ENCODE results near the gene PRRT2.
"Not testable (repeated sequence)": the region's sequence is repeated elsewhere in the genome, so short reads cannot be mapped to it uniquely, and the experiment has no call there.

PRRT2 gene

DNA sequence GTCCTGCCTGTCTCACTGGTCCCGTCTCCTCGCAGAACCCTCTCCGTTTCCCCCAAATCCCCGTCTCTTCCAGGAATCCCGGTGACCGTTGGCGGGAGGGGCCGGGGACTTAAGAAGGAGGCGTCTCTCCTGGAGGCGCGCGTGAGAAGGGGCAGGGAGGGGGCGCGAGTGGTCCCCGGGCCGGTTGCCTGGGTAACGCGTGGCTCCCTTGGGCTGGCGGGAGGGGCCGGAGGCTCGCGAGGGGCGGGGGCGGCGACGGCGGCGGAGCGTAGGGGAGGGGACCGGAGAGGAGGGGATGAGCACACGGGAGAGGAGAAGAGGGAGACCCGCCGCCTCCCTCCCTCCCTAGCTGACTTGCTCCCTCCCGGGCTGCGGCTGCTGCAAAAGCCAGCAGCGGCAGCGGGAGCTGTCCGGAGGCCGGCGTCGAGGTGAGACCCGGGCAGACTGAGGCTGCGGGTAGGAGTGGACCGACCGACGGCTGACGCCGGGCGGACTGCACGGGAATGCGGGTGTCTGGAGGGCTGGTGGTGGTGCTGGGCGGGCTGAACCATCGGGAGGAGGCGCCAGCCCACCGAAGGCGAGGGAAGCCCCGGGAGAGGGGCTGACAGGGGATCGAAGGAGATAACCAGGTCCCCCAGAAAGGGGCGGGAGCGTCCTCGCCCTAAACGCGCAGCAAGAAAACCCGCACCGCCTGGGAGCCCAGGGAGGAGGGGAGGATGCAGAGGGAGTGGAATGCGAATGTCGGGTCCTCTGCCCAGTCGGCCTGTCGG, at the start of gene PRRT2:
Gene PRRT2, plus strand, starts transcription at position 298 of the 770 bp plus-strand sequence. CDS start 862 bp downstream, outside the sequence.
- DNase-seq (ENCODE audit: low spot score), result no peak

DNA sequence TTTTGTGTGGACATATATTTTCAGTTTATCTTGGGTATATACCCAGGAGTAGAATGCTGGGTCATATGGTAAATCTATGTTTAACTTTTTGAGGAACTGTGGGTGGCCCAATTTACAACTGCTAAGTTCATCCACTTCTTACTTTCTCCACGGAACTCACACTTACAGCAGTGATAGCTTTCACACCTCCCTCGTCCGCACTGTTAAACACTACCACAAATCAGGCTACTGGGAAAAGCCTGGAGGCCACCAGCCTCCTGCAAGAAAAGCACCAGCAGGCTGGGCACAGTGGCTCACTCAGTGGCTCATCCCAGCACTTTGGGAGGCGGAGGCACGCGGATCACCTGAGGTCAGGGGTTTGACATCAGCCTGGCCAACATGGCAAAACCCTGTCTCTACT, 48.7 kb upstream of the PRRT2 start:
- no peak for DNase-seq (ENCODE audit: low spot score)

DNA sequence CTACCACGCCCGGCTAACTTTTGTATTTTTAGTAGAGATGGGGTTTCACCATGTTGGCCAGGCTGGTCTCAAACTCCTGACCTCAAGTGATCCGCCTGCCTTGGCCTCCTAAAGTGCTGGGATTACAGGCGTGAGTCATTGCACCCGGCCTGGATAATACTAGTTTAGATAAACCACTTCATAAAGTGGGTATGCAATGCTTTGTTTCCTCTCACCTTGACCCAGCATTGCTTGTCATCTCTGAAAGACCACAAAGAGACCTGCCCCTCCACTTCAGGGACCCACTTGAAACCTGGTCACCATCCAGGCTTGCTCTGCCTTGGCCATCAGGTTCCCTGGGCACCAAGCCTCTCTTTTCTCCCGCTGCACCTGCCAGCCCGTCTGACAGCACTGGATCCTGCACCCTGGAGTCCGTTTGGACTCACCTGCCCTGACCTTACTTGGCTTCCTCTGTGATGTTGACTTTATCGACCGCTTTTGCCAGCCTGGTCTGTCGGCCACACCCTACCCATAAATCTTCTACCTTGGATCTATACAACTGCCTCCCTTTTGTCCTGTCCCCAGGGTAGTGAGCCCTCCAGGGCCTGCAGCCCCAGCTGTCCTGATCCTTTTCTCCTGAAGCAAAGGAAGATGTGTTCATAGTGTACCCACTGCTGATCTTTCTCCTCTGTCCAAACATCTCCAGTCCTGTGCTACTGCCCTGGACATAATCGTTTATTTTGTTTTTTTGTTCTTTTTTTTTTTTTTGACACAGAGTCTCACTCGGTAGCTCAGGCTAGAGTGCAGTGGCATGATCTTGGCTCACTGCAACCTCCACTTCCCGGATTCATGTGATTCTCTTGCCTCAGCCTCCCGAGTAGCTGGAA, 46.6 kb upstream of the PRRT2 start:
- DNase-seq (ENCODE audit: low spot score), result no peak

DNA sequence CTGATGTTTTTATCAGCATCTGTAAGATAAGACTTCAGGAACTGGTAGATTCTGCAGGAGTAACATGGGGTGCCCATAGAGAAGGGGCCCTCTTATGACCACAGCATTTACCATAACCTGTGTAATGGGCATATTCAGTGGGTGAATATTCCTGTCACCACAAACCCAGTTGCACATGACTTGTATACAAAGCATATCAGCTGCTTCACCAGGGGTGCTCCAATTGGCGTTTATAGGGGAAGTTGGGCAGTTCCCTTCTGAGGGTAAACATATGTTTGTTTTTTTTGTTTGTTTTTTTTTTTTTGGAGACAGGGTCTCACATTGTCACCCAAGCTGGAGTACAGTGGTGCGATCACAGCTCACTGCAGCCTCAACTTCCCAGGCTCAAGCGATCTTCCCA, 45.4 kb upstream of the PRRT2 start:
- no peak for DNase-seq (ENCODE audit: low spot score)

DNA sequence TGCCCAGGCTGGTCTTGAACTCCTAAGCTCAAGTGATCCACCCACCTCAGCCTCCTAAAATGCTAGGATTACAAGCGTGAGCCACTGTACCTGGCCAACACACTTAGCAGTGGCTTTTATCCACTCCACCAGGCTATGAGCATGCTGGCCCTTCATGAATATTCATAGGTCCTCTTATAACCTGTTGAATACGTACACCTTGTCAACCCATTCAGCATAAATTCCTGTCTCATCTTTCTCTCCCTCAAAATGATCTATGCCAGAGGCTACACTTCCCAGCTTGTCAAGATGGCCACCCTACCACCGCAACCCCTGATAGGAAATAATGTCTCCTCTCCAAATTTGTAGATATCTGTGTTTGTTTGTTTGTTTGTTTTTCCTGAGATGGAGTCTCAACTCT, 44.9 kb upstream of the PRRT2 start:
- DNase-seq (ENCODE audit: low spot score), result no peak

DNA sequence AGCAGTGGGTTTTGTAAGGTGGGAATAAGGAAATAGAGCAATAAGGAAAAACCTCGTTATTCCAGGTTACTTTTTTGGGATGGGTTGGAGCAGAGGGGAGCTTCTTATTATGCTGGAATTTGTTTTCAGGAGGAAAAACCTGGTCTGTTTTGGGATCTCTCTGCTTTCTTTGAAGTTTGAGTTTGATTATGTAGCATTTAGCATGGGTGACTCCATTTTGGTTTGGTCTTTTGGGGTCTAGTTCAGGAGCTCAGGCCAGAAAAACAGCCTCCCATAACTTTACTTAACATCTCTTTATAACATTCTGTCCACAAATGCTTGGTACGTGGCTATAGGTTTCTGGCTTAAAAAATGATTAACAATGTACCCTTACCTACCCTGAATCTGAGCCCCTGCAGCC, 42.5 kb upstream of the PRRT2 start:
- DNase-seq (ENCODE audit: low spot score), result no peak

DNA sequence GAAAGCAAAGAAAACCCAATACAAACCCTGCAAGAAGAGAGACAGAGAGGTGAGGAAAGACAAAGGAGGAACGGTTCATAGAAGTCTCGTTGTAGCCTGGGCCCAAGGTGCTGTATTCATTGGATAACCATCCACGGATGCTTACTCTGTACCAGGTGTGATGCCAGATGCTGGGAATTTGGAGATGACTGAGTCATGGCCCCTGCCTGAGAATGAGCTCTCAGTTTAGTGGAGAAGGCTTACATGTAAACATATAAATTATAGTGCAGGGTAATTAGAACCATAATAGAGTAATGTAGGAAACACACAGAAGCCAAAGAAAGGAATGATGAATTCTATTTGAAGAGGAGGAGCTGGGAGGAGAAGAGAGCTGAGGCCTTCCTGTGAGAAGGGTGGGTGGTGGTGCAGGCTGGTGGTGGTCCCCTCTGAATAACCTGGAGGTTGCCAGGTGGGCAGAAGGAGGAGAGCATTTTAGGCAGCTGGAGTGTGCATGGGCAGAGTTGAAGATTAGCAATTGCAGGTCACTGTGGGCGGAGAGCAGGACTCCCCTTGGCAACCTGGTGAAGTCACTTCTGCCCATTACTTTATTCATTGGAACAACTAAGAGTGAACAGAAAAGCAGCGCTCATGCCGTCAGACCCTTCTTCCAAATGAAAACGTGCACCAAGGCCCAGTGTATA, 41.6 kb upstream of the PRRT2 start:
- DNase-seq (ENCODE audit: low spot score), result no peak

DNA sequence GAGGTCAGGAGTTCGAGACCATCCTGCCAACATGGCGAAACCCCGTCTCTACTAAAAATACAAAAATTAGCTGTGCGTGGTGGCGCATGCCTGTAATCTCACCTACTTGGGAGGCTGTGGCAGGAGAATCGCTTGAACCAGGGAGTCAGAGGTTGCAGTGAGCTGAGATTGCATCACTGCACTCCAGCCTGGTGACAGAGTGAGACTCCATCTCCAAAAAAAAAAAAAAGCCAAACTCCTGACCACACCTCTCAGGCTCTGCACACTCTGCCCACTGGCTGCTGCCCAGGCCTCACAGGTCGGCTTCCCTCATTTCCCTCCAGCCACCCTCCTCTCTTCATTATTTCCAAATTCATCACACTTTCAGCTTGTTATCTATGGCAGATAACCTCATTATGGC, 39.7 kb upstream of the PRRT2 start:
- not testable (repeated sequence) for DNase-seq (ENCODE audit: low spot score)

DNA sequence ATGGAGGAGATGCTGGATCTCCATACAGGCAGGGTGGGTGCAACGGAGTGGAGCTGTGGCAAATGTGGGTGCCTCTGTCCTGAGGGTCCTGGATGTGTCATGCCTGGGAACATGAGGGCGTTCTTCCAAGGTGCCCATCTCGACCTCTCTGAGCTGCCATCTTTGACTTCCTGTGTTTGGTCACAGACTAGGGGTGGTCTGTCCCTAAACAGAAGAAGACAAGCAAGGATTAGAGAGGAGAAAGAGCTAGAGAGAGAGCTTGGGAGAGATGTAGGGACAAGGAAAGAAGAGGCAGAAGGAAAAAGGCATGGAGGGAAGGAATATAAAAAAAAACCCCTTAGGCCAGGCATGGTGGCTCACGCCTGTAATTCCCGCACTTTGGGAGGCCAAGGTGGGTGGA, 37.3 kb upstream of the PRRT2 start:
- no peak for DNase-seq (ENCODE audit: low spot score)

DNA sequence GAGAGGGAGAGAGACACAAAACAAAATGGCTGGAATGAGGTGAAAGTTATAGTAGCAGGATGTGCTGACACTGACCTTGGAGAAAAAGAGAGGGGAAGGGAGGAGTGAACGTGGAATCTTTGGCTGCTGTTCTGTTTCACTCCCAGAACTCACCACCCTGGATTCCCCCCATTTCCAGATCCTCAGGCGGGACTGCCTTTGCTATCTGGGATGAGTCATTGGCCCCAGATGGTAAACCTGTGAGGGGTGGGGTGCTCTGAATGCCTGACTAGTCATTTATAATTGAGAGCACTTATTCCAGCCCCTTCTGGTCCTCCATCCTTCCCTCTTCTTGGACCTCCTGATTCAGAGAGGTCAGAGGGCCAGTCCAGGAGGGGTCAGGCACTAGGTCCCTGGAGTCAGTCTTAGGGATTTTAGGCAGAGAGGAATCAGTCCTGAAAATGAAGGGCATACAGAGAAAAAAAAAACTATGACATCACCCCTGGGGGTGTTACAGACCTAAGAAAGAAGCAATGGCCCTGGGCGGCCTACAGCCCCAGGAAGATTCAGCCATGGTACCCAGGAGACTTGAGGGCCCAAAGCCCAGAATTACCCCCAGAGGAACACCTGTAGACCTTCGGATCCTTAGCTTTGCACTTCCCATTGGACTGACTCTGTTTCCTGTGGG, 36.1 kb upstream of the PRRT2 start:
- DNase-seq (ENCODE audit: low spot score), result no peak

DNA sequence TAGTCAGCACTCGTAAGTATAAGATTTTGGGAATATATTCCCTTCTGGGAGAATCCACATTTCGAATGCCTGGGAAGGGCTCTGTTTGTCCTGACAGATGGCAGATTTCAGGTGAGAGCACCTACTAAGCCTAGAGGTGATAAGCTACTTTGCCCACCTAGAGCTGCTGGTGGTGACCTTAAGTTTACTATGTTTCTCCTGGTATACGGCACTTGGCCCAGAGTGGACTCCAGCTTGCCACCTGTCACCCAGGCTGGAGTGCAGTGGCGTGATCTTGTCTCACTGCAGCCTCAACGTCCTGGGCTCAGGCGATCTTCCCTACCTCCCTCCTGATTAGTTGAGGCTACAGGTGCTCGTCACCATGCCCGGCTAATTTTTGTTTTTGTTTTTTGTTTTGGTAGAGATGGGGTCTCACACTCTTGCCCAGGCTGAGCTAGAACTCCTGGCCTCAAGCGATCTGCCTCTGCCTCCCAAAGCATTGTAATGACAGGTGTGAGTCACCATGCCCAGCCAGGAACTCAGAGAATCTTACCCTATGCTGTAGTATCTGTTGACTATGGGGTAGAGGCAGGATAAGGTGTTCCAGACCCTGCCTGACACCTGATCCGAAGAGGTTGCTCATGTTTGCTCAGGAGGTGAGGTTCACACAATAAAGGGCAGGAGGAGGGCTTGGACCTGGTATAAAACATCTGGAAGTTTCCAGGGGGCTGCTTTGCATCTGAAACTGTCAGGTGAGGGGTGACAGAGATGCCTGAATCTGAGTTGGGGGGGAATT, 34.2 kb upstream of the PRRT2 start, which contains the start of gene ZG16:
Gene ZG16, plus strand, starts transcription at position 681 of the 775 bp plus-strand sequence. CDS start 1,011 bp downstream, outside the sequence.
- DNase-seq (ENCODE audit: low spot score), result no peak

DNA sequence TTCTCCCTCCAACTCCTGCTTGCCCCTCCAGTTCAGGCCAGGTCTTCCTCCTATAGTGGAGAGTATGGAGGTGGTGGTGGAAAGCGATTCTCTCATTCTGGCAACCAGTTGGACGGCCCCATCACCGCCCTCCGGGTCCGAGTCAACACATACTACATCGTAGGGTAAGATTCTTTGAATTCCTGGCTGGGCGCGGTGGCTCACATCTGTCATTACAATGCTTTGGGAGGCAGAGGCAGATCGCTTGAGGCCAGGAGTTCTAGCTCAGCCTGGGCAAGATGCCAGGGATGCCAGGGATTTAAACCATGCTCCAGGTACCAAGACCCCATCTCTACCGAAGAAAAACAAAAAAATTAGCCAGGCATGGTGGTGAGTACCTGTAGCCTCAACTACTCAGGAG, 32.5 kb upstream of the PRRT2 start:
- DNase-seq (ENCODE audit: low spot score), result no peak

DNA sequence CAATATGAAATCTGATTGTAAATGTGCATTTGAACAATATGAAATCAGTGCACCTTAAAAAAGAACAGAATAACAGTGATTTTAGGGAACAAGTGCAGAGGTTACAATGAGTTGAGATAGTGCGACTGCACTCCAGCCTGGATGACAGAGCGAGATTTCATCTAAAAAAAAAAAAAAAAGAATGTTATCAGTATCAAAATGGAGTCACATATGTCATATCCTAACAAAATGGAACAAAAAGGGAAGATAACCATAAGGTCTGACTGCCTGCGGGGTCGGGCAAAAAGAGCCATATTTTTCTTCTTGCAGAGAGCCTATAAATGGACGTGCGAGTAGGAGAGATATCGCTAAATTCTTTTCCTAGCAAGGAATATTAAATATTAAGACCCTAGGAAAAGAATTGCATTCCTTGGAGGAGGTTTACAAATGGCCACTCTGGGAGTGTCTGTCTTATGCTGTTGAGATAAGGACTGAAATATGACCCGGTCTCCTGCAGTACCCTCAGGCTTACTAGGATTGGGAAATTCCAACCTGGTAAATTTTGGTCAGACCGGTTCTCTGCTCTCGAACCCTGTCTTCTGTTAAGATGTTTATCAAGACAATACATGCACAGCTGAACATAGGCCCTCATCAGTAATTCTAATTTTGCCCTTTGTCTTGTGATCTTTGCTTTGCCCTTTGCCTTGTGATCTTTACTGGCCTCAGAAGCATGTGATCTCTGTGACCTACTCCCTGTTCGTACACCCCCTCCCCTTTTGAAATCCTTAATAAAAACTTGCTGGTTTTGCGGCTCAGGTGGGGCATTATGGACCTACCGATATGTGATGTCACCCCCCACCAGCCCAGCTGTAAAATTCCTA, 28.7 kb upstream of the PRRT2 start:
- not testable (repeated sequence) for DNase-seq (ENCODE audit: low spot score)

DNA sequence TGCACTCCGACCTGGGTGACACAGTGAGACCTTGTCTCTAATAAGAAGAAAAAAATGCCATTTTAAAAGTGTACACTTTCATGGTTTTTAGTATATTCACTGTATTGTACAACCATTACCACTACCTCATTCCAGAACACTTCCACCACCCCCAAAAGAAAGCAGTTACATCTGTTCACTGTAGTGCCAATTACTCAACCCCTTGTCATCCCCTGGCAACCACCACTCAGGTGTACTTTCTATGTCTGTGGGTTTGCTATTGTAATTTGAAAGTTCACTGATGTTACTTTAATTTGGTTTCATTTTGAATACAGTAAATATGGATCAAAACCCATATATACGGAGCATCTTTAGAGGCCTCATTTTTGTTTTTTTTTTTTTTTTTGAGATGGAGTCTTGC, 27.8 kb upstream of the PRRT2 start:
- DNase-seq (ENCODE audit: low spot score), result no peak

DNA sequence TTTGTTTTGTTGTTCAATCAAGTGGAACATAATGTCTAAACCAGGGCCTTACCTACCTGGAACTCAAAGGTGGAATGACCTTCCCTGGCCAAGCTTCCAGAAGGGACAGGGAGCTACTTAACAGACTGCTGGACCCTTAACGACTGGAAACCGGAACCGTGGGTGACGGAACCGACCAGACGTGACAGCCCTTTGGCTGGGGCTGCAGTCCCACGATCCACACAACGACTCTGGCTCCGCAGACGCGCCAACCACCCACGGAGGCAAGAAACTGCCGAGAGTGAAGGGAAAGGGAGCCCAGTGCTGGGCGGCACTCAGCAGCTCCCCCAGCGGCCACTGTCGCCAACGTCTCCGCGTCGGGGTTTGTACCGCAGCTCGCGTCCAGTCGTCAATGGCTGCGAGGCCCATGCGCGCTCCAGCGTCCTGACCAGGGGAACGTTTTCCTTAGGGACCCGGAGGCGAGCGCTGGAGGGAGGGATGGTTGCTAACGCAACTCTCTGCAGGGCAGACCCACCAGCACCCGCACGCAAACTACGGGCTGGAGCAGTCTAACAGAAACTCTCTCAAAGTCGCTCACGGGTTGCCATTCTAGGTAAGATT, 27.0 kb upstream of the PRRT2 start:
- no peak for DNase-seq (ENCODE audit: low spot score)

DNA sequence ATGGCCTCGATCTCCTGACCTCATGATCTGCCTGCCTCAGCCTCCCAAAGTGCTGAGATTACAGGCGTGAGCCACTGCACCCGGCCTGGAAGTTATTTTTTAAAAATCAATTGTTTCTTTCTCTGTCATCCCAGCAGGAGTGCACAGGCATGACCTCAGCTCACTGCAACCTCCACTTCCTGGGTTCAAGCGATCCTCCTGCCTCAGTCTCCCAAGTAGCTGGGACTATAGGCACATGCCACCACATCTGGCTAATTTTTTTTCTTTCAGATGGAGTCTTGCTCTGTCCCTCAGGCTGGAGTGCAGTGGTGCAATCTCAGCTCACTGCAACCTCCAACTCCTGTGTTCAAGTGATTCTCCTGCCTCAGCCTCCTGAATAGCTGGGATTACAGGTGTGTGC, 24.8 kb upstream of the PRRT2 start:
- DNase-seq (ENCODE audit: low spot score), result not testable (repeated sequence)

DNA sequence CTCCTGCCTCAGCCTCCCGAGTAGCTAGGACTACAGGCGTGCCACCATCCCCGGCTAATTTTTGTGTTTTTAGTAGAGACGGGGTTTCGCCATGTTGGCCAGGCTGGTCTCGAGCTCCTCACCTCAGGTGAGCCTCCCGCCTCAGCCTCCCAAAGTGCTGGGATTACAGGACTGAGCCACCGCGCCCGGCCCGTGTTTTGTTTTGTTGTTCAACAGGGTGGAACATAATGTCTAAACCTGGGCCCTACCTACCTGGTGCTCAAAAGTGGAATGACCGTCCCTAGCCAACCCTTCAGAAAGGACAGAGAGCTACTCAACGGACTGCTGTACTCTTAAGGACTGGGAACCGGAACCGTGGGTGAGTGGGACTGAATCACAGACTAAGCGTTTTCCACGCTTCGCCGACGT, 22.2 kb upstream of the PRRT2 start:
- no peak for DNase-seq (ENCODE audit: low spot score)

DNA sequence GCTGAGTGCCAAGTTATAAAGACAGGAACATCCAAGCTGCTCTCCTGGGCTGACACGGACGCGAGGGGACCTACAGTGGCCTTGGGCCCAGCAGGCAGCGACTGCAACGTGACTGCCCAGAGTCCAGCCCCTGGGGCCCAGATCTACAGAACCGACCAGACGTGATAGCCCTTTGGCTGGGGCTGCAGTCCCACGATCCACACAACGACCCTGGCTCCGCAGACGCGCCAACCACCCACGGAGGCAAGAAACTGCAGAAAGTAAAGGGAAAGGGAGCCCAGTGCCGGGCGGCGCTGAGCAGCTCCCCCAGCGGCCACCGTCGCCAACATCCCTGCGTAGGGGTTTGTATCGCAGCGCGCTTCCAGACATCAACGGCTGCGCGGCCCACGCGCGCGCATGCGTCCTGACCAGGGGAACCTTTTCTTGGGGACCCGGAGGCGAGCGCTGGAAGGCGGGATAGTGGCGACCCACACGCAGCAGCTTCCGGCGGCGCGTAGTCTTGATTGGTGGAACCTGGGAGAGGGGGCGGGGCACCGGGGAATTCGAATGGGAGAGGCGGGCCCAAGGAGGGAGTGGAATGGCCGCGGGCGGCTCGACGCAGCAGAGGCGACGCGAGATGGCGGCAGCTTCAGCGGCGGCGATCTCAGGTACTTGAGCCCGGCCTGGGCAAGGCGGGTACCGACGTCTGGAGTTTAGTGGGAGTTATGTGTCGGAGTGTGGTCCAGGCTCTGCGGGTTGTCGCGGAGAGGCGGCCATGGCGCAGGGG, 21.6 kb upstream of the PRRT2 start, which contains the start of gene KIF22:
Gene KIF22, plus strand, starts transcription at position 569 of the 766 bp plus-strand sequence. Its CDS starts 9 bp downstream, at position 578.
- DNase-seq (ENCODE audit: low spot score), result peak; percentile 98

All from pons (tissue), 1 donor.